Fibroblast of villous mesenchyme (primary cell): ENCODE measurements around the gene MEFV. TPM values are rescaled to one million over a fixed set of nuclear protein-coding genes. Genes with fewer than 3 reads are reported as not detected.

ENCODE experiments used
- DNase-seq: peaks from one replicate; pipeline ENCODE4 v3.0.0-alpha.2; 2010; ENCODE audit warnings: low read depth
- H3K4me3 ChIP-seq: 2 replicates; pipeline ENCODE4 v1.5.1; 2011; ENCODE audit warnings: low read depth, mild to moderate bottlenecking, low read length
- total RNA-seq: library from RNA; depleted of rRNA; stranded (reverse); fragments of >200 nt; gene quantifications from 2 replicates; pipeline ENCODE4 v1.2.3, GENCODE V29; 2012
- TF ChIP-seq, protein P1 (sequence below): IDR thresholded peaks from 2 replicates; pipeline ENCODE4 v1.5.1; 2012; ENCODE audit warnings: low read depth, mild to moderate bottlenecking, low read length; ENCODE audit not compliant: insufficient read depth

The MEFV gene
- total RNA-seq, 1 donor: under 0.01 TPM

DNA sequence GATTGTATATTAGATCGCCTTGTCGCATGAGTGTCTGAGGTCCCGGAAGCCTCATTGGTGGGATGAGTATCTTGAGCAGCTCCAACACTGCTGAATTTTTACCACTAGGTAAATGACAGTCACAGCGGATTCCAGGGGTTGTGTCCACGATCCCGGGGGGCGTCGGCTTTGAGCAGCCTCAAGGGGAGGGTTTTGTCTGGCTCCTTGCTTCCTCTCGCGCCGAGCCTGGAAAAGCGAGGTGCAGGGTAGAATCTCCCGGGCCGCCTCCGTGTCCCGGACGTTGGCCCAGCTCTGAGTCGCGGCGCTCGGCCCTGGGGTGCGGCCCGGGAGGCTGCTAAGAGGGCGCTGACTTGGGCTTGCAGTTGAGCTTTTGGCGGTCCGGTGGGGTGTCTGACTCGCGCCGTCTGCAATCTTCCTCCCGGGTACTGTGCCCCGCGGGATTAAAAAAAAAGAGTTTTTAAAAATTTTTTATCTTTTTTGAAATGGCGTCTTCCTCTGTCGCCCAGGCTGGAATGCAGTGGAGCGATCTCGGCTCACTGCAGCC lies 63.9 kb downstream of the MEFV start:
- no peak for DNase-seq
- TF ChIP-seq, protein P1, sequence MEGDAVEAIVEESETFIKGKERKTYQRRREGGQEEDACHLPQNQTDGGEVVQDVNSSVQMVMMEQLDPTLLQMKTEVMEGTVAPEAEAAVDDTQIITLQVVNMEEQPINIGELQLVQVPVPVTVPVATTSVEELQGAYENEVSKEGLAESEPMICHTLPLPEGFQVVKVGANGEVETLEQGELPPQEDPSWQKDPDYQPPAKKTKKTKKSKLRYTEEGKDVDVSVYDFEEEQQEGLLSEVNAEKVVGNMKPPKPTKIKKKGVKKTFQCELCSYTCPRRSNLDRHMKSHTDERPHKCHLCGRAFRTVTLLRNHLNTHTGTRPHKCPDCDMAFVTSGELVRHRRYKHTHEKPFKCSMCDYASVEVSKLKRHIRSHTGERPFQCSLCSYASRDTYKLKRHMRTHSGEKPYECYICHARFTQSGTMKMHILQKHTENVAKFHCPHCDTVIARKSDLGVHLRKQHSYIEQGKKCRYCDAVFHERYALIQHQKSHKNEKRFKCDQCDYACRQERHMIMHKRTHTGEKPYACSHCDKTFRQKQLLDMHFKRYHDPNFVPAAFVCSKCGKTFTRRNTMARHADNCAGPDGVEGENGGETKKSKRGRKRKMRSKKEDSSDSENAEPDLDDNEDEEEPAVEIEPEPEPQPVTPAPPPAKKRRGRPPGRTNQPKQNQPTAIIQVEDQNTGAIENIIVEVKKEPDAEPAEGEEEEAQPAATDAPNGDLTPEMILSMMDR: no peak
- H3K4me3 ChIP-seq: peak overlapping the region; percentile 41

Other genes with a start within 250 kb of the MEFV start
- gene CLDN9, start 243.7 kb downstream of the MEFV start, total RNA-seq: not detected in 2 replicates
- not detected in 2 replicates for gene CLDN6, start 238.4 kb downstream of the MEFV start, total RNA-seq
- gene TNFRSF12A, start 236.3 kb downstream of the MEFV start, total RNA-seq: 196 and 201 TPM in 2 replicates
- 28.1 and 31.9 TPM in 2 replicates for gene HCFC1R1, start 232.7 kb downstream of the MEFV start, total RNA-seq
- 28.1 and 29.6 TPM in 2 replicates for gene THOC6, start 232.6 kb downstream of the MEFV start, total RNA-seq
- gene BICDL2, start 219.7 kb downstream of the MEFV start, total RNA-seq: under 0.01 TPM in 1 of 2 replicates, not detected in the other
- gene MMP25, start 210.1 kb downstream of the MEFV start, total RNA-seq: under 0.01 TPM in 1 of 2 replicates, not detected in the other
- 12.6 and 25.0 TPM in 2 replicates for gene IL32, start 191.0 kb downstream of the MEFV start, total RNA-seq
- under 0.01 TPM in 1 of 2 replicates, not detected in the other for gene ZSCAN10, start 157.3 kb downstream of the MEFV start, total RNA-seq
- gene ZNF205, start 144.0 kb downstream of the MEFV start, total RNA-seq: 14.2 and 18.4 TPM in 2 replicates
- gene ZNF213, start 121.6 kb downstream of the MEFV start, total RNA-seq: 3.5 and 5.5 TPM in 2 replicates
- under 0.01 and 0.43 TPM in 2 replicates for gene OR1F1, start 68.4 kb downstream of the MEFV start, total RNA-seq
- 10.0 and 11.2 TPM in 2 replicates for gene ZNF200, start 21.5 kb downstream of the MEFV start, total RNA-seq
- 43.2 and 56.7 TPM in 2 replicates for gene ZNF263, start 26.9 kb upstream of the MEFV start, total RNA-seq
- gene TIGD7, start 48.8 kb upstream of the MEFV start, total RNA-seq: 4.2 and 7.3 TPM in 2 replicates
- gene ZNF75A, start 48.9 kb upstream of the MEFV start, total RNA-seq: 19.0 and 25.5 TPM in 2 replicates
- gene OR2C1, start 99.3 kb upstream of the MEFV start, total RNA-seq: not detected in 2 replicates
- gene ZSCAN32, start 144.4 kb upstream of the MEFV start, total RNA-seq: 12.1 and 12.6 TPM in 2 replicates
- 8.1 and 8.6 TPM in 2 replicates for gene ZNF174, start 144.6 kb upstream of the MEFV start, total RNA-seq
- 3.2 and 5.2 TPM in 2 replicates for gene ZNF597, start 186.9 kb upstream of the MEFV start, total RNA-seq
- 10.0 and 16.8 TPM in 2 replicates for gene NAA60, start 187.0 kb upstream of the MEFV start, total RNA-seq
- gene C16orf90, start 238.9 kb upstream of the MEFV start, total RNA-seq: not detected in 2 replicates
- 14.5 and 22.0 TPM in 2 replicates for gene CLUAP1, start 244.4 kb upstream of the MEFV start, total RNA-seq